Stimulated activated CD4-positive, alpha-beta T cell treated with anti-CD3 and anti-CD28 coated beads, TNF-alpha, amount 100 ng/mL, for 48 hours (primary cell): ENCODE data around the gene SFSWAP.

Experiments used
- DNase-seq, 3 donors: peaks; one replicate each; pipeline ENCODE4 v3.0.0-alpha.2; 2020; ENCODE audit warnings: low read depth in 3 of 3

The SFSWAP gene

GRCh38 chr12:131834798-131835615 is 124.1 kb downstream of the SFSWAP start:
- DNase-seq, result no peak

- DNase-seq, result no peak
Observed at GRCh38 chr12:131835616-131836171, 124.8 kb downstream of the SFSWAP start.

GRCh38 chr12:131836193-131836592 is 125.3 kb downstream of the SFSWAP start:
- no peak for DNase-seq

GRCh38 chr12:131836714-131837397 is 126.0 kb downstream of the SFSWAP start:
- DNase-seq, result no peak

- no peak for DNase-seq
Observed at GRCh38 chr12:131840643-131841416, 129.9 kb downstream of the SFSWAP start.

GRCh38 chr12:131841547-131841946 is 130.7 kb downstream of the SFSWAP start:
- DNase-seq, result no peak

- no peak for DNase-seq
Observed at GRCh38 chr12:131842169-131842568, 131.3 kb downstream of the SFSWAP start.

- no peak for DNase-seq
Observed at GRCh38 chr12:131843527-131843926, 132.6 kb downstream of the SFSWAP start.

- no peak for DNase-seq
Observed at GRCh38 chr12:131844140-131844539, 133.2 kb downstream of the SFSWAP start.

- DNase-seq, result no peak
Observed at GRCh38 chr12:131844656-131845055, 133.8 kb downstream of the SFSWAP start.

- no peak for DNase-seq
Observed at GRCh38 chr12:131845121-131845520, 134.2 kb downstream of the SFSWAP start.

- DNase-seq, result no peak
Observed at GRCh38 chr12:131847456-131847855, 136.6 kb downstream of the SFSWAP start.

GRCh38 chr12:131848753-131849152 is 137.9 kb downstream of the SFSWAP start:
- no peak for DNase-seq
